CD4-positive, alpha-beta T cell treated with Interleukin-2 at 100 ng/mL for 4 hours (primary cell): ENCODE results near the gene SPNS3.

Experiments
- DNase-seq: peaks from one replicate; pipeline ENCODE4 v3.0.0-alpha.2; 2020; ENCODE audit warnings: low spot score

Gene SPNS3

GRCh38 chr17:4509923-4510617 lies 76.3 kb downstream of the SPNS3 start:
- DNase-seq: no peak

- DNase-seq: no peak
Measured at GRCh38 chr17:4510618-4510941, 76.8 kb downstream of the SPNS3 start.

- no peak for DNase-seq
Measured at GRCh38 chr17:4511199-4511932, 77.6 kb downstream of the SPNS3 start.

DNA sequence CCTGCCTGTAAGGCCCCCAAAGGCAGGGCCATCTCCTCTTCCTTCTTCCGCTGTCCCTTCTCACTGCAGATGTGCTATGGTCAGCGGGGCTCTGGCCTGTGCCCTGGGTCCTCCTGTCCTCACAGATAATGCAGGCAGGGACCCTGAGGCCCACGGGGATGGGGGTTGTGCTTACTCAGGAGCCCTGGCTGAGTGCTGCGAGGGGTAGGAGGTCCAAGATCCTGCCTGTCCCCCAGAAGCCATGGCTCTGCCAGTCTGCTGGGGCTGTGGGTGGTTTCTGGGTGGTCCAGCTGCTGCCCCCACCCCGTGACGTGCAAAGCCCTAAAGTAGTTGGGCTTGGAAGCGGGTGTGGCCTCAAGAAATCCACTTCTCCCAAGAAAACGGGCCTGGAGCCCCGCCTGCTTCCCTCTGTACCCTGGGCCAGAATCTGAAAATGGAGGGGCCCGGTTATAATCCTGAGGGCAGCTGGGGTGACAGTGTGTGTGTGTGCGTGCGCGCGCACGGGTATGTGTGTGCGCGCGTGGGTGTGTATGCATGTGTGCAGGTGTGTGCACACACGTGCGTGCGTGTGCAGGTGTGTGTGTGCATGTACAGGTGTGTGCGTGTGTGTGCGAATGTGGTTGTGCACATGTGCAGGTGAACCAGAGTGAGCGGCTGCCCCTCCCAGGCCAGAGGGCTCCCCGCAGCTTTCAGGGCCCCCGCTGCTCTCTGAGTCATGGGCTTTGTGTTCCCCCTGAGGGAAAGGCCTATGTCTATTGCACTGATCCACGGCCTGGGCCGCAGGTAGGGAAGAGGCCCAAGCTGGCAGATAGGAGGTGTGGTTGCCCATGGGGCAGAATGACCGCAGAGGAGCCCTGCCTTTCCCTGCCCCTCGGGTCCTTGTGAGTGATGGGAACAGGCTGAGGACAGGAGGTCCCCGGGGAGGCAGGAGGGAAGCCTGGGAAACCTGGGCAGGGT lies 78.7 kb downstream of the SPNS3 start:
- DNase-seq: no peak

DNA sequence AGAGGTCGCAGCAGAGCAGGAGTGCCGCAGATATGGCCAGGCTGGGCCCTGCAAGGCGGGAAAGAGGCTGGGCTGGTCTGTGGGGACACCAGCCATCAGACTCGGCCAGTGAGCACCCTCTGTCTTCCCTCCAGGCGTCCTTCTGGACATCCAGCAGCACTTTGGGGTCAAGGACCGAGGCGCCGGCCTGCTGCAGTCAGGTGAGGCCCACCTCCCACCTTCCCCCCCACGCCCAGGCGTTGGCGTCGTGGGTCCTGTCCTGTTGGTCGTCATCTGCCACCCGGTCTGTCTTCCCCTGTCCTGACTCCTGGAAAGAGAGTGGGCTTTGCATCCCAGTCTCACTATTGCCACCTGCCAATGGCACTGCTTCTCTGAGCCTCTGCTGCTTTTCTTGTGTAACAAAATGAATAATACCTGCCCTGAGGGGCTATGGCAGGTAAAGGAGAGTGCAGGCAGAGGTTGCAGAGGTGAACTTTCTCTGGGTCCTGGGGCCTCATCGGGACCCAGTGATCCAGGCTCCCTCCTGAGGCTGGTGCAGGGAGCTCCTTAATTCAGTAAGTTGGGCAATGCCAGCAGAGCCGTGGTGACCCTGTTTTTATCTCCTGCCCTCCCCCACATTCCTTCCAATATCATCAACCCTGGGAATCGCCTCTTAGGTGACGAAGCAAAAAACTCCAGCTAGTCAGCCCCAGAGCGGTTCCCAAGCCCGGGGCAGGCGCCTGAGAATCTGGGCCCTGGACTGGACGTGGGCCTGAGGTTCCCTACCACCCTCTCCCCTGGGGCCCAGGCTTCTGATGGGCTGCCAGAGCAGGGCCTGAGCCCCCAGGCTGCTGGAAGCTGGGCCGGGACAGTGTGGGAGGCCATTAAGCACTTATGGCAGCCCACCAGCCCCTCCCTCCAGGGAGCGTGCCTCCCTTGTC lies 79.6 kb downstream of the SPNS3 start:
- DNase-seq: no peak

DNA sequence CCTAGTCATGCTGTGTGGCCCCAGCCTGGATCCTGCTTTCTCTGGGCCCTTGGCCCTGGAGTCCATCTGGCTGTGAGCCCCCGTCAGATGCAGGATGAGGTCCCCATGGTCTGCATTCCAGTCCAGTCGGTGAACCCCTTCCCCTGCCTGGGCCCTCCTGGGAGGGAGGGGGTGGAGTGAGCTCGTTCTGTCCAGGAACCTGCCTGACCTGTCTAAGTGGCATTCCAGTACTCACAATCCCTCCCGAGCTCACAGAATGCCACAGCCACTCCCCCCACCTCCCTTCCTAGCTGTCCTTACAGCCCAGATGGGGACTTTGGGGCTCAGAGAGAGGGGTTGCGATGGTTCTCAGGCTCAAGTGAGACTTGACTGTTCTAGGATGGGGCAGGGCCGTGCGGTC lies 80.5 kb downstream of the SPNS3 start:
- DNase-seq: no peak

DNA sequence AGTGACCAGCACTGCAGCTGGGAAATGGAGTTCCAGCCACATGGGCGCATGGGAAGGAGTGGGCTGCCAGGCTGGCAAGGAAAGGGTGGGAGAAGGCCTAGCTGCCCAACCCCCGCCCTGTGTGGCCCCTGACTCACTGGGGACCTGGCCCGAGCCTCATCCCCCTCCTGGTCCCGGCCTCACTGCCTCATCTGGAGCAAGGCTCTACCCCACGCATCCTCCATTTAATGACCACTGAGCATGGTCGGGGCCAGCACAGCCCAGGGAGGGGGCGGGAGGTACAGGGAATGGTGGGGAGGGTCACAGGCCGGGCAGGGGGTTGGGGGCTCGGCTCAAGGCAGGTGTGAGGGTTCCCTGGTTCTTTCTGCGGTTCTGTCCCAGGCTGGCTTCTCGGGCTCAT lies 81.0 kb downstream of the SPNS3 start:
- no peak for DNase-seq

DNA sequence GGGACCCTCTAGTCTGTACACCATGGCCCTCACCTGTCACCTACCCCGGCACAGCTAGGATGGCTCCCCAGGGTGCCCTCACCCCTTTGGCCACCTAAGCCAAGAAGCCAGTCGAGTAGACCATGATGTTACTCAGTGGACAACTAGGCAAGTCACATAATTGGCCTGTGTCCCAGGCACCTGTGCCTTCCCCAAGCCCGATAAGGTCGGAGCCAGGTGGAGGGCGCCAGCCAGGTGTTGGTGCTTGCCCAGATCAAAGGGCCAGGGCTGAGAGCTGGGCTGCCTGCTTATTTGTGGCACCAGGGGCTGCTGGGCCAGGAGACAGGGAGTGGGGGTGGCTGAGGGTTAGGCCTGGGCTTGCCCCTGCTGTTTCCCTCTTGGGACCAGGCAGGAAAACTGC lies 81.8 kb downstream of the SPNS3 start:
- no peak for DNase-seq

DNA sequence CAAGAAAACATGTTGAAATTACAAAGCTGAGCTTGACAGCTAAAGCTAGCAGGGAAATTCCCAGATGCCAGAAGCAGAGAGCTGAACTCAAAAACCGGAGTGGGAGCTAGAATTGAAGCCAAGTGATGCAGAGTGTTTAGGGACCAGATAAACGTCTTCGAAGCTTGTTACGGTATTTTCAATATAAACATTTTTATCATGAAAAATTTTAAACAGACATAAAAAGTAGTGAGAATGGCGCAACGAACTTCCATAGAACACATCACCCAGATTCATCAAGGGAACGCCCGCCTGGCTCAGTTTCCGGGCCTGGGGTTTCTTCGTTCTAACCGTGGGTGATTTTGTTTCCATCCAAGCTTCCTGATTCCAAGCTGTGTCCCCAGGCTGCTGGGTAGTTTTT lies 83.0 kb downstream of the SPNS3 start:
- DNase-seq: no peak

DNA sequence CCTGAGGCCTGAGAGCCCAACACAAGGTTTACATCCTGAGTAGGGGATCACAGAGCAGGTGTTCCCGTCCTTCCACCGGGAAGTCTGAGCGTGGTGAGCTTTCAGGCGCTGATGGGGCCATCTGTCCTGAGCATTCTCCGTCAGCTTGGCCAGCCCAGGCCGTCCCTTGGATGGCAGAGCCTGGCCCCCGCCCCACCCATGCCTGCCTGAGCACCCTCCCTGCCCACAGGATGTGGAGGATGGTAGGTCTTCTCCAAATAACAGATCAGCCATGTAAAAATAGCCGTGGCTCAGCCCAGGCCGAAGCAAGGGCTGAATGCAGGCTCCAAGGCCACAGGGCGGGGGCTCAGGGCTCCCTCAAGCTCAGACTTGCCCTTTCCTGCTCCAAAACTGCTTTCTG lies 85.2 kb downstream of the SPNS3 start:
- no peak for DNase-seq

DNA sequence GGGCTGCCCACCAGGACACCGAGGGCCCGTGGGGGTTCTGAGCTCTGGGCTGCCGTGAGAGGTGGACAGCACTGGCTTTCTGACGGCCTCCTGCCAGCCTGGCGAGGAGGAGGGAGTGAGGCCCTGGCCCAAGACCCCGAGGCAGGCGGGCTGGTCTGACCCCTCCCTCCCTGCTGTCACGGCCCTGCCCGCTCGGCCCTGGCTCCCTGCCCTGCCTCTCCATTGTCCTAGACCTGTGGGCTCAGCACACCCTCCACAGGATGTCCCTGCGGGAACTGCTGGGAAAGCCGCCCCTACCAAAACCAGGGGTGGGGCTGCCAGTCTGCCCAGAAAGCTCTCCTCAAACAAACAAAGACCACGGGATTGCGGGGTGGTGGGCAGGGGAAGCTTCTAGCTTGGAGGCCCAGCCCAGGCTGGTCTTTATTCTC lies 85.6 kb downstream of the SPNS3 start:
- DNase-seq: no peak

GRCh38 chr17:4520060-4520893 lies 86.5 kb downstream of the SPNS3 start:
- no peak for DNase-seq

- DNase-seq: no peak
Measured at GRCh38 chr17:4520894-4521600, 87.3 kb downstream of the SPNS3 start.

DNA sequence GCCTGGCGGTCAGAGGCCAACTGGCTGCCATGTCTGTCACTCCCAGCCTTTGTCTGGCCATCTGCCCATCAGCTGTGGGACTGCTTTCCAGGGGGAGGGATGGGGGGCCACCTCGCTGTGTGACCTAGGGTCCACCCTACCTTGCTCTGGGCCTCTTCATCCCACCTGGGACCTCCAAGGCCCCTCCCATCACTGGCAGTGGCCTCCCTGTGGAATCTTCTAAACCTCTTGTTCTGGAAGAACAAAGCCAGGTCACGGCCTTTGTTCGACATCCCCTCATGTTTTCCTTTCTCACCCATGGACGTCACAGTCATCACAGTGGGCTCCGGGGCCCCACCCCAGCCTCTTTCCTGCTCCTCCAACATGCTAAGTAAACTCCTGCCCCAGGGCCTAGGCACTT lies 88.9 kb downstream of the SPNS3 start:
- DNase-seq: no peak

DNA sequence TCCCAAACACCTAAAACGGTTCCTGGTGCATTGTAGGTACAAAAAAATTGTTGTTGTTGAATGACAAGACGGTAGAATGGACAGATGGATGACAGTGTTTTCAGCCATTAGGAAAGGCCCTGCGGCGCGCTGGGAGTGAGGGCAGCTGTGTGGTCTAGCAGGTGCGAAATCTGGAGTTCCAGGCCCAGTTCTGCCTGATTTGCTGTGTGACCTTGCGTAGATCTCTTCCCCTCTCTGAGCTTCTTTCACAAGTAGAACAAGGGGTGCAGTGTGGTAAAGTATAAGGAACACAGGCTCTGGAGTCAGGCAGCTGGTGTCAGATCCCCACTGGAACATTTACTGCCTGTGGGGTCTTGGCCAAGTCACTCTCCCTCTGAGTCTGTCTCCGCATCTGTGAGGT lies 90.2 kb downstream of the SPNS3 start:
- no peak for DNase-seq

DNA sequence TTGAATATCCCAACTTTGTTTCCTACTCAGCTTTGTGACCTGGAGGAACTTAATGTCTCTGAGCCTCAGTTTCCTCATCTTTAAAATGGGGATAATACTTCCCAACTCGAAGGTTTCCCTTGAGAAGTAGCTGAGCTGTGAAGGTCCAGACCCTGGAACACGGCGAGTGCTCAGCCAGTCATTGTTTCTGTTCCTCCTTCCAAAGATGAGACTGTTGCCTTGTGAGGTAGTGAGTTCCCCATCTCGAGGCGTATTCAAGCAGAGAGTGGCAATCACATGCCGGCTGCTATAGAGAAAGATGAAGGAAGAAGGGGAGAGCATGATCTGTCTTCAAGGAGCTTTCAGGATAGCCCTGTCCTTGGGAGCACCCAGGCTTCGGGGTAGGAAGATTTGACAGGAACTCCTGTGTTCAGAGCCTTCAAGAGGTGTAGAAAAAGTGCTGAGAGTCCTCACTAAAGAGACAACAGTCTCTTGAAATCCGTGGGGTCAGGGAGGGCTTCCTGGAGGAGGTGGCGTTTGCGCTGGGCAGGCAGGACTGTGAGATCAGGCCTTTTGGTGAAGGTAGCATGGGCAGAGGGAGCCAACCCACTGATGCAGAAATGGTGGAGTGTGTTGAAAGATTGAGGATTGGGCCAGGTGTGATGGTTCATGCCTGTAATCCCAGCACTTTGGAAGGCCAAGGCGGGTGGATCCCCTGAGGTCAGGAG lies 92.1 kb downstream of the SPNS3 start:
- DNase-seq: no peak

DNA sequence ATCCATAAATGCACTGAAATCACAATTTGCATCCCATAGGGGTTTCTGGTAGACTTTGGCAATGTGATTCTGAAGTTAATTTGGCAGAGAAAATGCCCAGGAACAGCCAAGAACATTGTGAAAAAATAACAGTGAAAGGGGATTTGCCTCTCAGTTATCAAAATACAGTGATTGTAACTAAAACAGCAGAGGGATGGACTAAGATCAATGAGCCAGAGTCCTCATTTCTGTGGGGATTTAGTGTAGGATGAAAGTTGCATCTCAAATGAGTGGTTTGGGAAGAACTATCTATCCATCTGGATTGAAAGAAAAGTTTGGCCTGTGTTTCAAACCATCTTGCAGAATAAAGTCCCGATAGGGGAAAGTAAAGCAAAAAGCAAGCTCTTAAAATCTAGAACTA lies 93.4 kb downstream of the SPNS3 start:
- DNase-seq: no peak

- DNase-seq: no peak
Measured at GRCh38 chr17:4527566-4528125, 93.9 kb downstream of the SPNS3 start.

DNA sequence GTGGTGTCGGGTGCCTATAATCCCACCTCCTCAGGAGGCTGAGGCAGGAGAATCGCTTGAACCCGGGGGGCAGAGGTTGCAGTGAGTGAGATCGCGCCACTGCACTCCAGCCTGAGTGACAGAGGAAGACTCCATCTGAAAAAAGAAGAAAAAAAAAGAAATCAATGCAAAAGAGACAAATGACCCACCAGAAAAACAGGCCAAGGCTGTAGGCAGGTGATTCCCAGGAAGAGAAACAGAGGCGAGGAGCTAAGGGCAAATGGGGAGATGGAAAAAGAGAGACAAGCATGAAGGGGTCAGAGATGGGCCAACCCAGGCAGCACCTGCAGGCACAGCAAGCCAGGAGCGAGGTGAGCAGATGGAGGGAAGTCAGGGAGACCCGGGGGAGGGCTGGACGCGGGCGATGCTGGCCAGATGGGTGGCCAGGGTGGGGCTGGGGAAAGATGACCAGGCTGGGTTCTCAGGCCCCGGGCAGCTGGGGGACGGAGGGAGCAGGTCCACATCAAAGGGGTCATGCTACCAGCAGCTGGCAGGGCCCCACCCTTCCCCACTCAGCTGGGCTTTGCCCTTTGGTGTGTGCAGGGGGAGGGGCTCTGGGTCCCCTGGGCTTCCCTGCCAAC lies 95.9 kb downstream of the SPNS3 start:
- DNase-seq: no peak
